ENCODE results near the gene SLC6A11.

Gene SLC6A11

DNA sequence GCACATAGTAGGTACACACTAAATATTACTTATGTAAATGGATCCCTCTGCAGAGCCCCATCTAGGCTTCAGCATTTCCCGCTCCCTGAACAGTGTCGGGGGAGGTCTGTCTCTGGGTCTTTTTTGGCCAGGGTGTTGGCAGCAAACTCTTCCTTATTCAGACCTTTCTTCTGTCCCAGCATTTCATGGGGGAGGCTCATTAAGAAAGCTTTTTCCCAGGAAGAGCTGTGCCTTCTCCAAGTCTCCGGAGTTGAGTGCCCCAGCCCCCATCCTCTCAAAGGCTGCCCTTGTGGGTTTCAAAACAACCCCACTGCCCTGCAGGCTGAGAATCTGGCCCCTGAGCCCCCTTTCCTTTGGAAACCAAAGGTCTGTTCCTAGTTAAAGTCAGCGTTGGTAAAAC, 25.1 kb downstream of the SLC6A11 start:
- no peak for DNase-seq (ENCODE audit: low spot score)

GRCh38 chr3:10843378-10843777, 27.4 kb downstream of the SLC6A11 start:
- no peak for DNase-seq (ENCODE audit: low spot score)

DNA sequence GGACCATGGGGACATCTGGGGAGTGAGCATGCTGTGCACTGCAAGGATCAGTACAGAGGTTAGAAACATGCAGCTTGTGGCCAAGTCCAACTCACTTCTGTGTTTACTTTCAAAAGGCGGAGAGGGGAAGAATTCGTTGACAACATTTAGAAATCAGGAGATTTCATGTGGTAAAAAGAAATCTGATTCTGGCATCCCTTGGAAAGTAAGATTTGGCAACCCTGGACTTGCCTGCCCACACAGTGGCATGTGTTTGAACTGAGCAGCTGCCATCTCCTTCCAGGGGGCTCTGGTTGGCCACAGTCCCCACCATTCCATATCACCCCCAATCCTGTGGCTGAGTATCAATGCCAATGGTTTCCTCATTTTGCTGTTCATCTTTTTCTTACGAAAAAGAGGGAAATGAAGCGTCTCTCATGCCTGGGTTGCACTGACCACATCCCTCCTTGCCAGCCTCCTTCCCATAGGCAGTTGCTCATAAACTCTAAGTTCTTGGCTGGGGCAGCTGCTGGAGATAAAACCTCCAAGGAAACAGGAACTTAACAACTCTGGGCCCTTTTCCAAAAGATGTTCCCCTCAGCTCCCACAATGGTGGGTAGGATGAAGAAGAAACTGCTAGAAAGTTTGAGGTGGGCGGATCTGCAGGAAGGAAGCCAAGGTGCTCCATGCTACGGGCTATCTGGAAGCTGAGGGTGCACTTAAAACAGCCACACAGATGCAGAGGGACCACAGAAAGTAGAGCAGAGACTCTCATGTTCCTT, 29.2 kb downstream of the SLC6A11 start:
- DNase-seq (ENCODE audit: low spot score), result no peak

GRCh38 chr3:10845839-10846656, 30.0 kb downstream of the SLC6A11 start:
- no peak for DNase-seq (ENCODE audit: low spot score)

DNA sequence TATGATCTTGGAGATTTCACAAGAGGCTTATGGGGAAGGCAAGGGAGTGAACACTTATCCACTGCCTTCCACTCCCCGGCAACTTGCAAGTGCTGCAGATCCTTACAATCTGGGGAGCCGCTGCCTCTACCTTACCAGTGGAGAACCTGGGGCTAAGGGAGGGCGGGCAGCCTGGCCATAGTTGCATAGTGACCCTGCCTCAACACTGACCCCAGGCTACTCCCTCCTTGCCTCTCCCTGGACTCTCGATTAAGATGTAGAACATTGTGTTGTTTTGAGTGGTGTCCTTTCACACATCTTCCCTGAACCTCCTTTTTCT, 30.6 kb downstream of the SLC6A11 start:
- DNase-seq (ENCODE audit: low spot score), result no peak

DNA sequence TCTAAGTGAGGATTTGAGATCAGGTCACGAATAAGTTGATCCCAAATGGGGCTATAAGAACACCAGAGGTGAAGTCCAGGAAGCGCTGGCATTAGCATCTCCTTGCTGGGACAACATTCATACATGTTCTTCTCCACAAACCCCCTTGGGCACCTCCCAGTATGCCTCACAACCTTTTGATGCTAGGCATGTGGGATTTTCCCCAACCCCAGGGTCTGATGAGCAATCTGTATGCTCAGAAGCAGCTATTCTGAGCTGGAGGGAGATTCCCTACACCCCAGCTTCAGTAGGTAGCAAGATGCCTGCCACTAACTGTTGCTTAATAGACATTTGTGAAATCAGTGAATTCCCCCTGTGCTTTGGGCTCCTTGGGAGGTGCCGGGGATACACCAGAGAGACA, 32.2 kb downstream of the SLC6A11 start:
- DNase-seq (ENCODE audit: low spot score), result no peak

- no peak for DNase-seq (ENCODE audit: low spot score)
These were observed 36.2 kb downstream of the SLC6A11 start for GRCh38 chr3:10852066-10852808.

- no peak for DNase-seq (ENCODE audit: low spot score)
These were observed 39.2 kb downstream of the SLC6A11 start for GRCh38 chr3:10855083-10855870.

GRCh38 chr3:10855871-10856662, 40.0 kb downstream of the SLC6A11 start:
- DNase-seq (ENCODE audit: low spot score), result no peak

DNA sequence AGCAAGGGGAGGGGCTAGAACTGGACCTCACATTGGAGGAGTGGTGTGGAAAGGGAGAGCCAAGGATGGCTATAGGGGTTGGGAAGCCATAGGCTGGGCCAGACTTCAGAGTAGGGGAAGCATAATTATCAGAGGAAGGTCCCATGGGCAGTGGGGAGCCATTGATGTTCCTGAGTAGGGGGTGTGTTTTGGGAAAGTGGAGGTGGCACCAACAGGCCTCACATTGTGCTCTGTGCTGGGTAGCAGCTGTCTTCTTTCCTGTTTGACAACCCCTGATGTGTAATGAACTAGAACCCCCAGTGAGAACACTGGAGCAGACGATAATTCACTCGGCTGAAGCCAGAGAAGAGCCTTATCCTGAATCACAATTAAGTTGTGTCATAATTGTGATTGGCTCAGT, 41.2 kb downstream of the SLC6A11 start:
- no peak for DNase-seq (ENCODE audit: low spot score)

GRCh38 chr3:10858091-10858490, 42.1 kb downstream of the SLC6A11 start:
- no peak for DNase-seq (ENCODE audit: low spot score)

- DNase-seq (ENCODE audit: low spot score), result no peak
These were observed 51.4 kb downstream of the SLC6A11 start for GRCh38 chr3:10867384-10867783.

DNA sequence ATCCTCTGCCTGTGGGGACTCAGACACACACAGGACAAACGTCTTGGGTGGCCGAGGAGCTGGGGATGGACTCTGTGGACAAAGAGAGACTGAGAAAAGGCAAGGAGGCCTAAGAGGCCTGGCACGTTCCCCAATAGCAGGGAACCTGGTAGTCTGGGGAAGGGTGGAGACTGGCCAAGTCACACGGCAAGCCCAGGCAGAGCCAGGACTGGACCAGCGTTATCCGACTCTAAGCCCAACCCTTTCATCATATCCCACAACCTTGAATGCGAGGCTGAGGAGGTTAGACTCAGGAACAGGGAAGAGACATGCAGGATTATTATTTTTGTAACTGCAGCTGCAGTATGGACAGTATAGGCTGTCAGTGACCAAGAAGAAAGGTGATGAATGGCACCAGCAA, 53.4 kb downstream of the SLC6A11 start:
- DNase-seq (ENCODE audit: low spot score), result no peak

GRCh38 chr3:10870296-10870695, 54.3 kb downstream of the SLC6A11 start:
- DNase-seq (ENCODE audit: low spot score), result no peak

GRCh38 chr3:10873415-10873814, 57.4 kb downstream of the SLC6A11 start:
- no peak for DNase-seq (ENCODE audit: low spot score)

DNA sequence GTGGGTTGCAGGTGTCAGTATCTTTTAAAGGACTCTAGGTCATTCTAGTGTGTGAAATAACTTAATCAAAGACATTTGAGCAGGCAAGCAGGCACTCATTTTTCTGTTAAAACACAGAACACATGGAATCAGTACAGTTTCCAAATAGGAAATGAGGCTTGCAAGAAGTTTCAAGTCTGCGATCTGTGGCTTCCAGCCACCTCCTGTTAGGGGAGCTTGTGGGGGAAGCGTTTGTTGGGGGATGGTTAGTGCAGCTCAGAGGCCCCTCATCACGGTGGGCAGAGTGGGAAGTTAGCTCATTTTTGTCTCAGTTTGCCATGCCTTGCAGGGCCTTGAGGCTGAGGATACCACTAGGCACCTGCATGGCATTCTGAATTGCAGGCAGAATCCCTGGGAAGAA, 59.9 kb downstream of the SLC6A11 start:
- DNase-seq (ENCODE audit: low spot score), result no peak

DNA sequence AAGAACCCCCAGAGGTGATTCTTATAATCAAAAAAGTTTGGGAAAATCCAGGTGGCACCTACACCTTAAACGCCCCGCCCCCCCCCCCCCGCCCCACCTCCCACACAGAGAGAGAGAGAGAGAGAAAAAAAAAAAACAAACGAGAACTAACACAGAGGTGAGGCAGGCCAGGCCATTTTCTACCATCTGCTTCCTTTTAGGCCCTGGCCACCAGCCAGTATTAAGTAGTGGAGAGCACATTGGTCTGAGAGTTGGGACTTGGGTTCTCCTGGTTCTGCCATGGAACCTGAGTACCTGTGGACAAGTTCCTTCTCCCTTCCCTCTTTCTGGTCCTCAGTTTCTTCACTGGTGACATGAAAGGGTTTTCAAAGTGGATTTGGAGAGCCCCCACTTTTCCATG, 60.6 kb downstream of the SLC6A11 start:
- DNase-seq (ENCODE audit: low spot score), result no peak

- no peak for DNase-seq (ENCODE audit: low spot score)
These were observed 66.8 kb downstream of the SLC6A11 start for GRCh38 chr3:10882851-10883250.

DNA sequence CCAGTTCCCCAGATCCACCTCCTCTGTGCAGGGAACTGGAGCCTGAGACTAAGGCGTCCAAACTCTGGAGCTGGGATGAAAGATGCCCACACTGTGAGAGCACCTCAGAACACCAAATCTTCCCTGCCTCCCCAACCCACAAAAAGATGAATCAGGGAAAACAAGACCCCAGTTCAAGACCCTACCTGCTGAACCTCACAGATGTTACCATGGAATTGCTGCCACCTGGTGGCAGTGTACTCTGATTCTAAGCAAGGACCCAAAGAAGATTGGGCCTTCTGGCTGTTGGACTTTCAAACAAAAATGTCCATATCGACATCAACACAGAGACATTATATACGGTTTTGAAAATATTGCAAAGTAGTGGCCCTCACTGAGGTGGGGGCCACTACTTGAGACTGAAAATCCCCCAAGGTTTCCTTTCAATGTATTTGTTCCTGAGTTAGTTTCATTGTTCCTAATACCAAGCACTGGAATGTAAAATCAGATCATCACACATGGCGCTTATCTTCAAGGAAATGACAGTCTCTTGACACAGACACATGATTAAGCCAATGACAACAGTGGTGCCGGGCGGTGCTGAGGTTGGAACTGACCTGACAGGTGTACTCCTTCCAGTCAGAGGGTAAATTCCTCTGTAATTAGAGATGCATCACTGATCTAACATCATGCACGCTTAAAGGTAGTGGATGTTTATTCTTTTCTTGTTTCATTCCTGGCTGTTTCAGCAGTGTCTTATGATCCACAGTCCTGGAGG, 67.6 kb downstream of the SLC6A11 start:
- DNase-seq (ENCODE audit: low spot score), result no peak

- DNase-seq (ENCODE audit: low spot score), result no peak
These were observed 71.0 kb downstream of the SLC6A11 start for GRCh38 chr3:10887015-10887414.

All from germinal center (tissue), 1 donor.